UCSD-AML1 (cell line): Measurements from ENCODE around the gene SOCS4.
A peak's percentile ranks its signal among the peaks of the same experiment; 100 is the strongest.
"Not testable (repeated sequence)": the region's sequence is repeated elsewhere in the genome, so short reads cannot be mapped to it uniquely, and the experiment has no call there.

Experiments
- DNase-seq: peaks from one replicate; lab custom pipeline; 2025; ENCODE audit not compliant: unreplicated experiment; lab: John Stamatoyannopoulos, UW

SOCS4 gene

GRCh38 chr14:55026793-55027561 is at the start of gene SOCS4, which contains the start of gene WDHD1:
SOCS4 (plus strand) TSS chr14:55027236; CDS start chr14:55043042, 15,806 bp downstream.
WDHD1 (minus strand) TSS chr14:55027099; CDS start chr14:55026787, 312 bp downstream.
- peak; percentile 96 for DNase-seq

GRCh38 chr14:54979039-54979438 is 48.0 kb upstream of the SOCS4 start:
- no peak for DNase-seq

GRCh38 chr14:54981698-54982097 is 45.3 kb upstream of the SOCS4 start:
- DNase-seq: no peak

GRCh38 chr14:54985156-54985555 is 41.9 kb upstream of the SOCS4 start:
- no peak for DNase-seq

- DNase-seq: no peak
Measured at GRCh38 chr14:55000381-55000780, 26.7 kb upstream of the SOCS4 start.

- DNase-seq: peak; percentile 27
Measured at GRCh38 chr14:55005071-55005470, 22.0 kb upstream of the SOCS4 start.

GRCh38 chr14:55015006-55015405 is 12.0 kb upstream of the SOCS4 start:
- DNase-seq: no peak

GRCh38 chr14:55019968-55020554 is 7.0 kb upstream of the SOCS4 start:
- no peak for DNase-seq

GRCh38 chr14:55024365-55024764 is 2.7 kb upstream of the SOCS4 start:
- DNase-seq: not testable (repeated sequence)

- no peak for DNase-seq
Measured at GRCh38 chr14:55025948-55026347, 1.1 kb upstream of the SOCS4 start.

GRCh38 chr14:55026441-55026792 is 619 bp upstream of the SOCS4 start:
- no peak for DNase-seq

GRCh38 chr14:55028066-55028465 is 1.0 kb downstream of the SOCS4 start:
- no peak for DNase-seq

GRCh38 chr14:55028476-55028875 is 1.4 kb downstream of the SOCS4 start:
- DNase-seq: no peak

- no peak for DNase-seq
Measured at GRCh38 chr14:55031190-55031589, 4.2 kb downstream of the SOCS4 start.

GRCh38 chr14:55037995-55038394 is 11.0 kb downstream of the SOCS4 start:
- not testable (repeated sequence) for DNase-seq

- DNase-seq: no peak
Measured at GRCh38 chr14:55038708-55039107, 11.7 kb downstream of the SOCS4 start.

- no peak for DNase-seq
Measured at GRCh38 chr14:55043528-55043927, 16.5 kb downstream of the SOCS4 start.

- DNase-seq: no peak
Measured at GRCh38 chr14:55045087-55045486, 18.1 kb downstream of the SOCS4 start.

- DNase-seq: no peak
Measured at GRCh38 chr14:55047301-55048053, 20.4 kb downstream of the SOCS4 start.

GRCh38 chr14:55048900-55049436 is 21.9 kb downstream of the SOCS4 start:
- DNase-seq: no peak

- DNase-seq: no peak
Measured at GRCh38 chr14:55051165-55051422, 24.1 kb downstream of the SOCS4 start.
